Measurements from ENCODE around the gene SGPP1. TPM values are rescaled to one million over a fixed set of nuclear protein-coding genes. Genes with fewer than 3 reads are reported as not detected.
"Not testable (repeated sequence)": the region's sequence is repeated elsewhere in the genome, so short reads cannot be mapped to it uniquely, and the experiment has no call there.

The SGPP1 gene
- total RNA-seq, 1 donor from 2014 or later, result 22.5 TPM

- Histone ChIP-seq H3K4me3 (ENCODE audit: low read depth, low read length) (no peak overlapping the region), H3K27me3 (ENCODE audit: control insufficient read depth, insufficient read depth, low read length) (no peaks in the 10 kb centered on the region), H3K36me3 (ENCODE audit: control insufficient read depth, insufficient read depth, low read length) (no peaks in the 10 kb centered on the region)
- TF ChIP-seq CTCF (IDR thresholded peaks at IDR 0.05; ENCODE audit: insufficient read depth, low read length, poor library complexity, severe bottlenecking), result no peak
- DNase-seq (ENCODE audit: low read depth), result no peak
These were observed 18.3 kb downstream of the SGPP1 start for GRCh38 chr14:63709589-63709988.

- DNase-seq (ENCODE audit: low read depth), result no peak
- TF ChIP-seq CTCF (IDR thresholded peaks at IDR 0.05; ENCODE audit: insufficient read depth, low read length, poor library complexity, severe bottlenecking), result no peak
- H3K27me3 ChIP-seq (ENCODE audit: control insufficient read depth, insufficient read depth, low read length), result no peaks in the 10 kb centered on the region
- H3K4me3 ChIP-seq (ENCODE audit: low read depth, low read length), result no peak overlapping the region
- no peaks in the 10 kb centered on the region for H3K36me3 ChIP-seq (ENCODE audit: control insufficient read depth, insufficient read depth, low read length)
These were observed 20.6 kb downstream of the SGPP1 start for GRCh38 chr14:63707216-63707615.

- Histone ChIP-seq H3K4me3 (ENCODE audit: low read depth, low read length) (no peak overlapping the region), H3K27me3 (ENCODE audit: control insufficient read depth, insufficient read depth, low read length) (no peaks in the 10 kb centered on the region), H3K36me3 (ENCODE audit: control insufficient read depth, insufficient read depth, low read length) (no peaks in the 10 kb centered on the region)
- no peak for DNase-seq (ENCODE audit: low read depth)
- no peak for TF ChIP-seq CTCF (IDR thresholded peaks at IDR 0.05; ENCODE audit: insufficient read depth, low read length, poor library complexity, severe bottlenecking)
These were observed 22.2 kb downstream of the SGPP1 start for GRCh38 chr14:63705561-63706070.

GRCh38 chr14:63702530-63702929, 25.3 kb downstream of the SGPP1 start:
- not testable (repeated sequence) for DNase-seq (ENCODE audit: low read depth); H3K27me3 ChIP-seq (ENCODE audit: control insufficient read depth, insufficient read depth, low read length); H3K36me3 ChIP-seq (ENCODE audit: control insufficient read depth, insufficient read depth, low read length); H3K4me3 ChIP-seq (ENCODE audit: low read depth, low read length)

- H3K36me3 ChIP-seq (ENCODE audit: control insufficient read depth, insufficient read depth, low read length), result no peaks in the 10 kb centered on the region
- H3K4me3 ChIP-seq (ENCODE audit: low read depth, low read length), result no peak overlapping the region
- TF ChIP-seq CTCF (IDR thresholded peaks at IDR 0.05; ENCODE audit: insufficient read depth, low read length, poor library complexity, severe bottlenecking), result no peak
- no peak for DNase-seq (ENCODE audit: low read depth)
- H3K27me3 ChIP-seq (ENCODE audit: control insufficient read depth, insufficient read depth, low read length), result no peaks in the 10 kb centered on the region
These were observed 26.1 kb downstream of the SGPP1 start for GRCh38 chr14:63701606-63702299.

GRCh38 chr14:63692310-63693020, 35.4 kb downstream of the SGPP1 start:
- TF ChIP-seq CTCF (IDR thresholded peaks at IDR 0.05; ENCODE audit: insufficient read depth, low read length, poor library complexity, severe bottlenecking), result no peak
- H3K27me3 ChIP-seq (ENCODE audit: control insufficient read depth, insufficient read depth, low read length), result no peaks in the 10 kb centered on the region
- no peak overlapping the region for H3K4me3 ChIP-seq (ENCODE audit: low read depth, low read length)
- H3K36me3 ChIP-seq (ENCODE audit: control insufficient read depth, insufficient read depth, low read length), result no peaks in the 10 kb centered on the region
- DNase-seq (ENCODE audit: low read depth), result no peak

All from kidney epithelial cell (primary cell).